HUES64 (cell line): Measurements from ENCODE around the gene RUVBL2.

Experiments used
- H3K27ac ChIP-seq: 2 replicates; pipeline ENCODE4 v1.7.0; 2013; ENCODE audit warnings: low read depth, low read length, inconsistent platforms
- H3K27me3 ChIP-seq: 2 replicates; pipeline ENCODE4 v1.6.1; 2013; ENCODE audit warnings: mild to moderate bottlenecking, low read length; ENCODE audit not compliant: insufficient read depth
- H3K36me3 ChIP-seq: 2 replicates; pipeline ENCODE4 v1.6.1; 2013; ENCODE audit warnings: mild to moderate bottlenecking, low read length; ENCODE audit not compliant: insufficient read depth
- H3K4me1 ChIP-seq: 2 replicates; pipeline ENCODE4 v1.6.1; 2013; ENCODE audit warnings: mild to moderate bottlenecking, low read length, moderate library complexity; ENCODE audit not compliant: insufficient read depth
- H3K4me3 ChIP-seq: 2 replicates; pipeline ENCODE4 v1.5.1; 2013; ENCODE audit warnings: mild to moderate bottlenecking, low read length, moderate library complexity
- H3K9ac ChIP-seq: 2 replicates; pipeline ENCODE4 v1.6.1; 2013; ENCODE audit warnings: mild to moderate bottlenecking, low read depth, low read length
- H3K9me3 ChIP-seq: 2 replicates; pipeline ENCODE4 v1.6.1; 2013; ENCODE audit warnings: low read depth, low read length; ENCODE audit not compliant: insufficient read depth
- WGBS: fragments of 150-250, 120-280 bp; methylation state at CpG from one replicate; pipeline ENCODE4 v1.1.7; 2013; ENCODE audit warnings: missing lambda C conversion rate; 5-methylcytosine and 5-hydroxymethylcytosine counted together

Gene RUVBL2

DNA sequence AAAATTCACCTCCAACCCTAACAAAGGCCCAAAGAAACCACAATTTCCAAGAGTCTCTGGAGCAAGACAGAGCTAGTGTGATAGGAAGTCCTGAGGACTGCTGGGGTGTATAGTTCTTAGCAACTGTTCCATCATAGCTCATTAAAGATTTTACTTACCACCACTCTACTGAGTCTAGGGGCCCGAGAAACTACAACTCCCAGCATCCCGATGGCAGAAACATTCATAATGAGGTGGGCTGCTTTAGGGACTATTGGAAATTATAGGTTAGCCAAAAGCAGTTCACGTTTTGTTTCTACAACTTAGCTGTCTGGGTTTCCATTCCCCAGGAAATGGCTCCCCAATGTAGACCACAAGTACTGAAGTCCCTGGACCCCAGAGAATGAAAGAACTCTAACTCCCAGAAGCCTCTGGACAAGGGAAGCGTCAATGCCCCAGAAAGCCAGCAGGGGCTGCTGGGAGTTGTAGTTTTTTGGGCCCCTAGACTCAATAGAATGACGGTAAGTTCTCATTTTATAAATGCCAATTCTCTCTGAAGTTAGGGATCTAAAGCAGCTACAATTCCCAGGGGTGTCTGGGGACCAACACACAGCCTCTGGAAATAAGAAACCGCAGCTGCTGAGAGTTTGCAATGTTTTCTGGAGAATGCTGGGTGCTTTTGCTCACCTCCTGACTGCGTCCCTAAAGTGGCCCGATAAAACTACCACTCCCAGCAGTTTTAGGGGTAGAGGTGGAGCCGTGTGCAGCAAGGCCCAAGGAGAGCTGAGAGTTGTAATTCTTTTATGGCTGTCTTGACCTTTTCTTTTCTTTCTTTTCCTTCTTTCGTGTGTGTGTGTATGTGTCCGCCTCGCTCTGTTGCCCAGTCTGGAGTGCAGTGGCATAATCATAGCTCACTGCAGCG lies 17.5 kb upstream of the RUVBL2 start:
- H3K36me3 ChIP-seq, result peaks cover 38% of the 10 kb centered on the region
- no peak overlapping the region for H3K9ac ChIP-seq
- no peaks in the 10 kb centered on the region for H3K9me3 ChIP-seq
- H3K27me3 ChIP-seq, result no peaks in the 10 kb centered on the region
- H3K27ac ChIP-seq, result no peak overlapping the region
- no peak overlapping the region for H3K4me3 ChIP-seq
- 90% methylated on average over 12 of the region's 13 CpGs for WGBS
- H3K4me1 ChIP-seq, result no peaks in the 10 kb centered on the region

DNA sequence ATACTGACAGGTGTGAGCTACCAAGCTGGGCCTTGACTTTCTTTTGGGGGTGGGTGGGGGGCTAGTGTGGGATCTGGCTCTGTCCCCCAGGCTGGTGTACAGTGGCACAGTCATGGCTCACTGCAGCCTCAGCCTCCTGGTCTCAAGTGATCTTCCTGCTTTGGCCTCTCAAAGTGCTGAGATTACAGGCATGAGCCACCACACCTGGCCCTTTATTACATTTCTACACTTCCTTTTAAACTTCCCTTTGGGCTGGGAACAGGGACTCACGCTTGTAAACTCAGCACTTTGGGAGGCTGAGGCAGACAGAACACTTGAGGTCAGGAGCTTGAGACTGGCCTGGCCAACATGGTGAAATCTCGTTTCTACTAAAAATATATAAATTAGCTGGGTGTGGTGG lies 16.6 kb upstream of the RUVBL2 start:
- no peak overlapping the region for H3K27ac ChIP-seq
- H3K4me3 ChIP-seq, result no peak overlapping the region
- no peaks in the 10 kb centered on the region for H3K27me3 ChIP-seq
- WGBS, result 85% methylated on average over 2 of the region's 2 CpGs
- no peak overlapping the region for H3K9ac ChIP-seq
- H3K36me3 ChIP-seq, result peaks cover 43% of the 10 kb centered on the region
- no peaks in the 10 kb centered on the region for H3K9me3 ChIP-seq
- H3K4me1 ChIP-seq, result no peaks in the 10 kb centered on the region

DNA sequence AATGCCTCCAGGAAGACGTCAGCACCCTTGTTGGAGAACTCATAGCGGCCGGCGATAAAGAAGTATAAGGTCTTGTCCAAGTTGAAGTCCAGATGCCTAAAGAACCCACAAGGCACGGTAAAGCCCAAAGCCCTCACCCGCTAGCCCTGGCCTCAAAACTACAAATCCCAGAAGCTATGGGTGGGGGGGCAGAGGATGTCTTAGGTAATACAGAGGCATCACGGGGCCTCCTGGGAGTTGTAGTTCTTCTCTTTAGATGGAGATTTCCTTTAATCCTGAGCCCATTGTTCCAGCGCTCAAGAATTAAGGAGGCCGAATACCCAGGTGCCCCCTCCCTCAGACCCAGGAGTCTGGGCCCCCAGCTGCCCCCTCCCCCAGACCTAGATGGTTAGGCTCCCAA lies 11.4 kb upstream of the RUVBL2 start:
- no peaks in the 10 kb centered on the region for H3K27me3 ChIP-seq
- H3K4me3 ChIP-seq, result no peak overlapping the region
- H3K4me1 ChIP-seq, result no peaks in the 10 kb centered on the region
- H3K27ac ChIP-seq, result no peak overlapping the region
- no peak overlapping the region for H3K9ac ChIP-seq
- no peaks in the 10 kb centered on the region for H3K9me3 ChIP-seq
- H3K36me3 ChIP-seq, result peaks cover 45% of the 10 kb centered on the region
- WGBS, result 93% methylated on average over 9 of the region's 9 CpGs

DNA sequence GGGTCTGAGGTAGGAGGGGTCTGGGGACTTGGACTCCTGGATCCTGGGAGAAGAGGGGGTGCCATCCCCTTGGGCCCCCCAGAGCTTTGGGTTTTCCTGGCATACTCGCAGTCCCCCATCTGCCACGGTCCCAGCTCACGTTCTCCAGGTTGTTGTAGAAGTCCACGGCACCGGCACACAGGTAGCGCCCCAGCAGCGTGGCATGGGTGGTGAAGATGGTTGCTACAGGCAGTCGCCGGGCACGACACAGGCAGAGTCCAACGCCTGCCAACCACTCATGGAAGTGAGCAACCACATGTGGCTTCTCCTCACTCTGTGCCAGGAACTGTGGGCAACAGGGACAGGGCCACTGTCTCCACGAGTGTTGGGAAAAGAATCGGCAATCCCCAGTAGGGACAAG lies 8.0 kb upstream of the RUVBL2 start:
- Histone ChIP-seq H3K9ac (no peak overlapping the region), H3K4me1 (no peaks in the 10 kb centered on the region), H3K27ac (no peak overlapping the region), H3K9me3 (no peaks in the 10 kb centered on the region), H3K36me3 (peaks cover 54% of the 10 kb centered on the region), H3K4me3 (no peak overlapping the region), H3K27me3 (no peaks in the 10 kb centered on the region)
- WGBS, result 96% methylated on average over 13 of the region's 13 CpGs

DNA sequence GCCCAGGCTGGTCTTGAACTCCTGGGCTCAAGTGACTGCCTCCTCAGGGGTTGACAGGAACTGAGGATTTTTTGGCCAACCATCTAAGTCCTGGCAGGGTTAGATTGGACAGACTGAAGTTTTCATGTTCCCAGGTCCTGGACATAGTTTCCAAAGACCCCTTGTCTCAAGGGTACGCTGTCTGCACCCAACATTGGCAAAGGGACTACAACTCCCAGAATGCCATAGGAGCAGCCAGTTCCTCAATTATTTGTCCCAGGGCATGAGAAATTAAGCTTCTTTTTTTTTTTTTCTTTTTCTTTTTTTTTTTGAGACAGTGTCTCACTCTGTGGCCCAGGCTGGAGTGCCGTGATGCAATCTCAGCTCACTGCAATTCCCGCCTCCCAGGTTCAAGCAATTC lies 7.5 kb upstream of the RUVBL2 start:
- Histone ChIP-seq H3K9me3 (no peaks in the 10 kb centered on the region), H3K27ac (no peak overlapping the region), H3K36me3 (peaks cover 58% of the 10 kb centered on the region), H3K4me3 (no peak overlapping the region), H3K27me3 (no peaks in the 10 kb centered on the region), H3K4me1 (no peaks in the 10 kb centered on the region), H3K9ac (no peak overlapping the region)
- WGBS, result 98% methylated on average over 3 of the region's 3 CpGs

DNA sequence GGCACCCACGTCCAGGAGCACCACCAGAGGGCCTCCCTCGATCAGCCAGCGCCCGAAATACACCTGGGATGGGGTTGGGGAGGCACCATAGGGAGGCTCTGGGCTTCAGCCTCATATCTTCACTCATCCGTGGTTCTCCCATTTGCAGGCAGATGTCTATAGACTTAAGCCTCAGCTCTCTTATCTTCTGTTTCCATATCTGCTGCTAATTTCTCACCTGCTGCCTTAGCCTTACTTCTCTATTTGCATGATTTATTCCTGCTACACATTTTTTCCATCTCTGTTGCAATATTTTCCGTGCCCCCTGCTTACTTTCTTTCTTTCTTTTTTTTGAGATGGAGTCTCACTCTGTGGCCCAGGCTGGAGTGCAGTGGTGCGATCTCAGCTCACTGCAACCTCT lies 6.4 kb upstream of the RUVBL2 start:
- Histone ChIP-seq H3K9ac (no peak overlapping the region), H3K36me3 (peaks cover 48% of the 10 kb centered on the region), H3K4me1 (no peaks in the 10 kb centered on the region; the same call in 1 of the 2 replicates), H3K27ac (no peak overlapping the region), H3K27me3 (no peaks in the 10 kb centered on the region), H3K4me3 (no peak overlapping the region), H3K9me3 (no peaks in the 10 kb centered on the region)
- WGBS, result 90% methylated on average over 7 of the region's 7 CpGs

DNA sequence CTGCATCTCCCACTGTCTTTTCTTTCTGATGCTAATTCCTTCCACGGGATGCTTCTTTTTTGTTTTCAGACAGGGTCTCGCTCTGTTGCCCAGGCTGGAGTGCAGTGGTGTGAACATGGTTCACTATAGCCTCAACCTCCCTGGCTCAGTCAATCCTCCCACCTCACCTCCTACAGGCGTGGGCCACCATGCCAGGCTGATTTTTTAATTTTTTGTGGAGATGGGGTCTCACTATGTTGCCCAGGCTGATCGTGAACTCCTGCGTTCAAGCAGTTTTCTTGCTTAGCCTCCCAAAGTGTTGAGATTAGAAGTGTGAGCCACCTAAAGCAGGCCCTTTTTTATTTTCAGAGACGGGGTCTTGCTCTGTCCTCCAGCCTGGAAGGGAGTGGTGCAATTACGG lies 5.4 kb upstream of the RUVBL2 start:
- Histone ChIP-seq H3K4me3 (no peak overlapping the region), H3K9ac (no peak overlapping the region)

DNA sequence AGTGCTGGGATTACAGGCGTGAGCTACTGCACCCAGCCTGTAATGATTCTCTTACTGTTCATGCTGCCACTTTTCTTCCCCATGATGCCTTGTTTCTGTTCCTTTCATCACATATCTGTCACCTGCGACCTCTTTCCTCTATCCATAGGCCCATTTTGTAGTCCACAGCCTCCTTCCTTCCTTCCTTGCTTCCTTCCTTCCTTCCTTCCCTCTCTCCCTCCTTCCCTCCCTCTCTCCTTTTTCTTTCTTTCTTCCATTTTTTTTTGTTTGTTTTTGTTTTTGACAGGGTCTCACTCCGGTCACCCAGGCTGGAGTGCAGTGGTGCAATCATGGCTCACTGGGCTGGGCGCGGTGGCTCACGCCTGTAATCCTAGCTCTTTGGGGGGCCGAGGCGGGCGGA lies 4.8 kb upstream of the RUVBL2 start:
- Histone ChIP-seq H3K4me1 (no peaks in the 10 kb centered on the region; the same call in 1 of the 2 replicates), H3K9ac (no peak overlapping the region), H3K27me3 (no peaks in the 10 kb centered on the region), H3K27ac (no peak overlapping the region), H3K36me3 (peaks cover 48% of the 10 kb centered on the region), H3K4me3 (no peak overlapping the region), H3K9me3 (no peaks in the 10 kb centered on the region)
- WGBS, result 95% methylated on average over 9 of the region's 9 CpGs

More for the DNA sequence above, 5.4 kb upstream of the RUVBL2 start:
- WGBS, result 98% methylated on average over 7 of the region's 7 CpGs
- H3K27ac ChIP-seq, result no peak overlapping the region
- no peaks in the 10 kb centered on the region; the same call in 1 of the 2 replicates for H3K4me1 ChIP-seq
- no peaks in the 10 kb centered on the region for H3K27me3 ChIP-seq
- peaks cover 48% of the 10 kb centered on the region for H3K36me3 ChIP-seq
- H3K9me3 ChIP-seq, result no peaks in the 10 kb centered on the region

DNA sequence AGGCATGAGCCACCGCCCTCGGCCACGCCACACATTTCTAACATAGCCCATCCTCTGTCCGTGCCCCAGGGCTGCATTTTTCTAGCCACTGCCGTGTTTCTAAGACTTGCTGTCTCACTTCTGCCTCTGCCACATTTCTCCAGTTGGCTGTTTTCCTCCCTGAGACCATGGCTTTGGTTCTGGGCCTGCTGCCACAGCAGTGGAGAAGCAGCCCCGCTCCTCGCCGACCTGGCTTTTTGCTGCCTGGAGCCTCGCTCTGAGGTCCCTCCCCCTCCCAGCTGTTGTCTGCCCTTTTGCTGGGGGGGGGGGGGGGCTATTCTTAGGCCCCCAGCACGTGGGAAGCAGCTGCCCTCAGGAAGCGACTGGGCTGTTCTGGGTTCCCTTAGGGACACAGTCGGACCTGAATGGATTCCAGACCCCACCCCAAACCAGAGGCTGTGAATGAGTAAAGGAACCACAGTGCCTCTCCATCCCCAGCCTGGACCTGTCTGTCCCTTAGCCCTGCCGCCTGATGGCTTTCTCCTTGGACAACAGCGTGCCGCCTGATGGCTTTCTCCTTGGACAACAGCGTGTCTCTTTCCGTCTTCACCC lies 3.9 kb upstream of the RUVBL2 start:
- no peak overlapping the region for H3K9ac ChIP-seq
- 93% methylated on average over 17 of the region's 17 CpGs for WGBS
- no peaks in the 10 kb centered on the region for H3K9me3 ChIP-seq
- no peaks in the 10 kb centered on the region; the same call in 1 of the 2 replicates for H3K4me1 ChIP-seq
- no peak overlapping the region for H3K4me3 ChIP-seq
- peaks cover 44% of the 10 kb centered on the region for H3K36me3 ChIP-seq
- no peaks in the 10 kb centered on the region for H3K27me3 ChIP-seq
- H3K27ac ChIP-seq, result no peak overlapping the region

DNA sequence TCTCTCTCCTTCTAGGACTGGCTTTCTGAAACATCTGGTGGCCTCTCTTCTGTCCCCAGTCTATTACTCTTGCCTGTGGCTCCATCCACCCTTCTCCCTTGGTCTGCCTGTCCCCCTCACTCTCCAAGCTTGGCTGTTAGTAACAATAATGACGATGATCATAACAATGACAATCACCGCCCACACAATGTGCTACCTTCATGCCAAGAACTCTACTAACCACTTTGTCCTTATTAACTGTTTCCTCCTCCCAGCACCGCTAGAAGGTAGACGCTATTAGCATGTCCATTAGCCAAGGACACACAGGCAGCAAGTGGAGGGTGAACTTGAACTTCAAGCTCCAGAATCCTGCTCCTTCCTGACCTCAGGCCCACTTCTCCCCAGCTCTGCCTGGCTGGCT lies 3.3 kb upstream of the RUVBL2 start:
- Histone ChIP-seq H3K9ac (no peak overlapping the region; the same call in 1 of the 2 replicates), H3K27me3 (no peaks in the 10 kb centered on the region), H3K36me3 (peaks cover 38% of the 10 kb centered on the region), H3K4me1 (no peaks in the 10 kb centered on the region; the same call in 1 of the 2 replicates), H3K4me3 (no peak overlapping the region), H3K9me3 (no peaks in the 10 kb centered on the region), H3K27ac (no peak overlapping the region)
- WGBS, result 77% methylated on average over 4 of the region's 4 CpGs

DNA sequence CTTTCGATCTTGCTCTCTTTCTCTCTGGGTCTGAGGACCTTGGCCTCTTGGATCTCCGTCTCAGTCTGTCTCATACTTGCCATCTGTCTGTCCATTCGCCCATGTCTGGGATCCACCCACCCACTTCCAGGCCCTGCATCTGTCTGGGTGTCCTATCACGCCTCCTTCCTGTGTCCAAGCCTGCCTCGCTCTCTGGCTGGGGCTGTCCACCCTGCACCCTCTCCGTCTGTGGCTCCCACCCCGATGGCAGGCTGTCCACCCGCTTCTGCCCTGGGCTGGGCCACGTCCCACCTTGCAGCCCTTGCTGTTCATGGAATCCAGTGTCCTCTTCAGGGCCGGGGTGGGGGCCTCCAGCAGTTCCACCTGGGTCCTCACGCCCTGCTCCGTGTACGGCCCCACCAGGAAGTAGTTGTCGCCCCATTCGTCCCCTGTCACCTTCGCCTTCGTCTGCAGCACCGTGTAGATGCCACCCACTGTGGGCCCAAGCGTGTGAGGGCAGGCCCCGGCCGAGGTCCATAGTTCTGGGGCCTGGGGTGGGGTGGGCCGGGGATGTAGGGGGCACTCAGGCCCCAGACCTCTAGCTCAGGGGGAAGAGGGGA lies 2.6 kb upstream of the RUVBL2 start:
- 95% methylated on average over 22 of the region's 22 CpGs for WGBS
- Histone ChIP-seq H3K9ac (no peak overlapping the region), H3K27ac (no peak overlapping the region), H3K27me3 (no peaks in the 10 kb centered on the region), H3K4me3 (no peak overlapping the region), H3K4me1 (no peaks in the 10 kb centered on the region; the same call in 1 of the 2 replicates), H3K36me3 (peaks cover 31% of the 10 kb centered on the region), H3K9me3 (no peaks in the 10 kb centered on the region)
